Stimulated activated CD8-positive, alpha-beta memory T cell treated with anti-CD3 and anti-CD28 coated beads, Interleukin-12 subunit alpha, Interleukin-12 subunit beta, amount 100 ng/mL, for 4 hours (primary cell): ENCODE data around the gene C20orf173.
"Not testable (repeated sequence)": the region's sequence is repeated elsewhere in the genome, so short reads cannot be mapped to it uniquely, and the experiment has no call there.

Experiments
- DNase-seq: peaks from one replicate; pipeline ENCODE4 v3.0.0-alpha.2; 2020; ENCODE audit warnings: low read depth

C20orf173 gene, protein sequence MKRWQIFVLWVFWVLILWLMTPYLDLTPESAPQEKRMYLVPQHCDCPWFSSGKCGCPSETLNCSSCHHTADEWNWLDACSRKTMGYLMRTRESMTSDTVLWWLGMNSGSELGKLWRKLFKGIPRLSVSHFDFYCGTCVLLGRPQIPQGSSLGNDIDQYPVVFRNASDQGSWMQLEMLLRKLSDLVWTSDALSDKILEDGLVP

GRCh38 chr20:35529552-35529951, at the start of gene C20orf173:
C20orf173 (minus strand) TSS chr20:35529652; CDS start chr20:35529373, 279 bp downstream.
- no peak for DNase-seq

DNA sequence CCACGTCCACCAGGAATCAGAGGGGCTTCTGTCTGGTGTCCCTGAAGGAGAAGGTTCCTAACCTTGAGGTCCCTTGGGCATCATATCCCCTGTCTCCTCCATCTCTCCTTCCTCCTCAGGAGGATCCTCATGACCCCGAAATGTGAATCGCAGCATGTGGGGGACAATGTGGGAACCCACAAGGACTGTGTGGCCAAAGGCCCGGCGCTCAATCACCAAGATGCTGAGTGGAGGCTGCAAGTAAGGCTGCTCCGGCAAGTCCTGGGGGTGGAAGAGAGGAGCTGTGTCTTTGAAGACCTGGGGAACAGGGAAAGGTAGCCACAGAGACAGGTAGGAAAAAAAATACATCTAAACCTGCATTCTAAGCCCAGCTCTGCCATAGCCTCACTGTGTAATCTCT, 49.7 kb upstream of the C20orf173 start:
- DNase-seq: no peak

DNA sequence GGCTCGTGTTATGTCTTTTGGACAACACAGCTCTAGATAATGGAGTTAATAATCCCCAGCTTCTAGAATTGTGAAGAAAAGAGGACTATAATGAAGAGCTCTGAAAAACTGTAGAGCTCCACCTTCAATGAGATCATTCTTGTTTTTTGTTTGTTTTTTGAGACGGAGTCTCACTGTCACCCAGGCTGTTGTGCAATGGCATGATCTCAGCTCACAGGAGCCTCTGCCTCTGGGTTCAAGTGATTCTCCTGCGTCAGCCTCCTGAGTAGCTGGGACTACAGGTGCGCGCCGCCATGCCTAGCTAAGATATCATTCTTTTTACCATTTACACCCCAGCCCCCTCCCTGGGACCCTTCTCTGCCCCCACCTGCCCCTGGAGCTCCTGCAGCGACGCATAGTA, 49.0 kb upstream of the C20orf173 start:
- no peak for DNase-seq

DNA sequence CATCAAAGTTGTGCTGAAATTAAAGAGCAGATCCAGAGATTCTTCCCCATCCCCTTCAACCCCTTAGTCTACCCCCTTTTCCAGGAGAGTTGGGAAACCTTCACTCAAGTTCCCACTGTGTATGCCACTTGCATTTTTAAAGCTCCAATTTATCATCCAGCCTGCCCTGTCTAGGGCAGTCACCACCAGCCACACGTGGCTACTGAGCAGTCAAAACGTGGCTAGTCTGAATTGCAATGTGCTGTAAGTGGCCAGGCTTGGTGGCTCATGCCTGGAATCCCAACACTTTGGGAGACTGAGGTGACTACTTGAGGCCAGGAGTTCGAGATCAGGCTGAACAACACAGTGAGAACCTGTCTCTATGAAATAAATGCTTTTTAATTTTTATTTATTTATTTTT, 47.4 kb upstream of the C20orf173 start:
- DNase-seq: no peak

GRCh38 chr20:35575958-35576357, 46.5 kb upstream of the C20orf173 start:
- DNase-seq: no peak

DNA sequence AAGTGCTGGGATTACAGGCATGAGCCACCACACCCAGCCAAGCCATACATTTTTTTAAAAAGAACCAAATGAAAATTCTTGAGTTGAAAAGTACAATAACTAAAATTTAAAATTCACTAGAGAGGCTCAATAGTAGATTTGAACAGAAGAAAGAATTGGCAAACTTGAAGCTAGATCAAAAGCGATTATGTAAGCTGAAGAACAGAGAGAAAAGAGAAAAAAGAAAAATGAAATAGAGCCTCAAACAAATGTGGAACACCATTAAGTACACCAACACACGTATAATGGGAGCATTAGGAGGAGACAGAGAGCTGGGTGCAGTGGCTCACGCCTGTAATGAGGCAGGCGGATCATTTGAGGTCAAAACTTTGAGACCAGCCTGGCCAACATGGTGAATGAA, 43.4 kb upstream of the C20orf173 start:
- DNase-seq: no peak

DNA sequence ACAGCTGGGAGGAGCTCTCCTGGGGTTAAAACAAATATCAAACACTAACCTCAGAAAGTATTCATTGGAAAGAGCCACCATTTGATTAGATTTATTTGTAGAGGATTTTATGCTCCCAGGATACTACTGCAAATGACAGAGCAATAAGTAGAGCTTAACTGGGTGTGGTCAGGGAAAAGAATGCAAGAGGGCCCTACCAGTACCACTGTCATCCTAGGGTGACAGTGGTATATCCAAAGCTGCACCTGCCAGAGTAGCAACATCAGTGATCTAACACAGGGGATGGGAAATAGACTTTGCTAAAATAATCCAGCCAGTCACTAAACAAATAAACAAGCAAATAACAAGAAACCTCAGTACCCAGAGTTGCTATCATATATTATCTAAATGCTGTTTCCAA, 42.1 kb upstream of the C20orf173 start:
- DNase-seq: no peak

GRCh38 chr20:35568645-35569044, 39.2 kb upstream of the C20orf173 start:
- DNase-seq: no peak

- DNase-seq: no peak
Measured at GRCh38 chr20:35564905-35565304, 35.5 kb upstream of the C20orf173 start.

GRCh38 chr20:35563834-35564233, 34.4 kb upstream of the C20orf173 start:
- no peak for DNase-seq

GRCh38 chr20:35562541-35563110, 33.2 kb upstream of the C20orf173 start:
- no peak for DNase-seq

DNA sequence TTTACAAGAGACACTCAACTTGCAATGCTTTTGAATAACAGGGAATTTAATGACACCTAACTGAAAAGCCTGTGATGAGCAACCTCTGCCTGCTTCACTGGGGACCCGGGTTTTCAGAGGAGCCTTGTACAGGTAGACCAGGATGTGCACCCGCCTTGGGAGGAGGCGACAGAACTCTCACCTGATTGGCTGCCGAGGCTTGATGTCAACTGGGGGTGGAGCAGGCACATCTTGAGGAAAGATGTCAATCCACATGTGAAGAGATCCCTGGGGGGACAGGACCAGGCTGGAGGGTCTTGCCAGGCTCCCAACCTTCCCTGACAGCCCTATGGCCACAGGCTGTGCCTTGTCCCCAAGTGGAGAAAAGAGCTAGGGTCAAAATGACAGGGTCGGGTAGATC, 32.2 kb upstream of the C20orf173 start:
- DNase-seq: no peak

DNA sequence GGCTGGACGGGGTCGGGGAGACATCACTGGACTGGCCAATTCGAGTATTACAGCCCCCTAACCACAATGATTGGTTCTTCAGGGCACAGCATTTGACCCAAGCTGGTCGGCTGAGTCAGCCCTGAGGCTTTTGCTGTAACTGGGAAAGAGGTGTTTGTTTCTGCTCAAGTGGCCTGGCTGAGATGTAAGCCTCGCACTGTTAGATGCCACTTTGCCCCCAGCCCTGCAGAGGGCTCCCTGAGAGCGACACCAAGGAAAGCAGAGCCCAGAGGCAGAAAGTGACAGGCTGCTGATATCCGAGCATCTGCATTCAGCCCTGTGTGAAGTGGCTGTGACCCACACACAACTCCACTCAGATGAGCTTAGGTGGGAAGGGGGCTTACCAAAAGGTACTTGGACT, 31.8 kb upstream of the C20orf173 start:
- DNase-seq: no peak

DNA sequence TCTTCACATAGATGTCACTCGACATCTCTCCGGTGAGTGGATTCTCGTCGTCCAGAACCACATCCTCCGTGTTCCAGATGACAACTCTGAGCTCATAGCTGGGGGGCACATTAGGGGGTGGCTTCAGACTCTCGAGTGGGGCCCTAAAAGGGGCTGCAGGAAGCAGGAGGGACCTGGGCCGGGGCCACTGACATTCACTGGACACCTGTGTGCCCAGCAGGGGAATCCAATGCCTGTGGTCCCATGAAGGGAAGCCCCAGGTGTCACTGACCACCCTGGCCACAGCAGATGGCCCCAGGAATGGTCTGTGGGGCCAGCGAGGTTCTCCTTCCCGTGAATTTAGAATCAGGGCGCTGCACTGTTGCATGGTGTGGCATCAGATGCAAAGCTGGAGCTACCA, 31.1 kb upstream of the C20orf173 start:
- no peak for DNase-seq

- DNase-seq: no peak
Measured at GRCh38 chr20:35560105-35560511, 30.7 kb upstream of the C20orf173 start.

GRCh38 chr20:35559042-35559693, 29.7 kb upstream of the C20orf173 start:
- DNase-seq: no peak

- DNase-seq: no peak
Measured at GRCh38 chr20:35558451-35558850, 29.0 kb upstream of the C20orf173 start.

GRCh38 chr20:35556871-35557270, 27.4 kb upstream of the C20orf173 start:
- no peak for DNase-seq

- DNase-seq: no peak
Measured at GRCh38 chr20:35555951-35556645, 26.6 kb upstream of the C20orf173 start.

- DNase-seq: not testable (repeated sequence)
Measured at GRCh38 chr20:35555461-35555860, 26.0 kb upstream of the C20orf173 start.

GRCh38 chr20:35552914-35553313, 23.5 kb upstream of the C20orf173 start:
- DNase-seq: no peak

- DNase-seq: no peak
Measured at GRCh38 chr20:35551503-35551902, 22.1 kb upstream of the C20orf173 start.

- no peak for DNase-seq
Measured at GRCh38 chr20:35547329-35547728, 17.9 kb upstream of the C20orf173 start.
